ENCODE results near the gene RERE. TPM values are rescaled to one million over a fixed set of nuclear protein-coding genes. Genes with fewer than 3 reads are reported as not detected.

The RERE gene
- total RNA-seq, 4 donors from 2014 or later, result 118 to 244 (median 131) TPM

- H3K27ac ChIP-seq, result peak overlapping the region; percentile 21 to 72 (median 46)
These were observed 262.4 kb downstream of the RERE start for GRCh38 chr1:8554956-8555534.

GRCh38 chr1:8552820-8553397, 264.5 kb downstream of the RERE start:
- WGBS, 2 donors, result 94 to 95% methylated on average over 21 of the region's 21 CpGs
- intact Hi-C loops (cut with DNase I), result loop anchor here (10.0 kb wide), 1 partner anchor 292 kb away; no protein-coding TSS in a partner anchor
- no peak for DNase-seq
- no peaks in the 10 kb centered on the region for H3K9me3 ChIP-seq
- H3K27me3 ChIP-seq, result no peaks in the 10 kb centered on the region
- TF ChIP-seq CTCF (IDR thresholded peaks at IDR 0.05) (no peak), POLR2A (IDR thresholded peaks at IDR 0.05) (no peak)
- peaks cover 24 to 28% of the 10 kb centered on the region in 2 donors for H3K4me1 ChIP-seq
- H3K27ac ChIP-seq, result no peak overlapping the region
- H3K4me3 ChIP-seq (replicated peaks in 1 of 3), result no peak overlapping the region
- H3K36me3 ChIP-seq, result no peaks in the 10 kb centered on the region

More at GRCh38 chr1:8554956-8555534, 262.4 kb downstream of the RERE start:
- peaks cover 26 to 30% of the 10 kb centered on the region in 2 donors for H3K4me1 ChIP-seq
- 92 to 98% methylated on average over 2 of the region's 2 CpGs for WGBS, 2 donors
- TF ChIP-seq CTCF (IDR thresholded peaks at IDR 0.05), result no peak
- no peak for TF ChIP-seq POLR2A (IDR thresholded peaks at IDR 0.05)
- H3K4me3 ChIP-seq (replicated peaks in 1 of 3), result no peak overlapping the region
- H3K36me3 ChIP-seq, result no peaks in the 10 kb centered on the region
- H3K9me3 ChIP-seq, result no peaks in the 10 kb centered on the region
- H3K27me3 ChIP-seq, result no peaks in the 10 kb centered on the region
- intact Hi-C loops (cut with DNase I), result loop anchor here (10.0 kb wide), 1 partner anchor 290 kb away; no protein-coding TSS in a partner anchor
- peak; percentile 48 to 67 for DNase-seq

GRCh38 chr1:8551613-8552489, 265.6 kb downstream of the RERE start:
- TF ChIP-seq CTCF (IDR thresholded peaks at IDR 0.05) (no peak), POLR2A (IDR thresholded peaks at IDR 0.05) (no peak)
- no peak overlapping the region for H3K4me3 ChIP-seq (replicated peaks in 1 of 3)
- no peaks in the 10 kb centered on the region for H3K36me3 ChIP-seq
- 58 to 69% methylated on average over 6 of the region's 6 CpGs for WGBS, 2 donors
- no peak for DNase-seq
- no peaks in the 10 kb centered on the region for H3K27me3 ChIP-seq
- intact Hi-C loops (cut with DNase I), result loop anchor here (10.0 kb wide), 1 partner anchor 293 kb away; no protein-coding TSS in a partner anchor
- peaks cover 24 to 28% of the 10 kb centered on the region in 2 donors for H3K4me1 ChIP-seq
- no peaks in the 10 kb centered on the region for H3K9me3 ChIP-seq
- peak overlapping the region; percentile 76 to 86 (median 78) for H3K27ac ChIP-seq

- H3K9me3 ChIP-seq, result no peaks in the 10 kb centered on the region
- 22 to 41% methylated on average over 3 of the region's 3 CpGs for WGBS, 2 donors
- H3K36me3 ChIP-seq, result no peaks in the 10 kb centered on the region
- no peaks in the 10 kb centered on the region for H3K27me3 ChIP-seq
- H3K4me3 ChIP-seq (replicated peaks in 1 of 3), result no peak overlapping the region
- peak; percentile 38 to 50 for DNase-seq
- TF ChIP-seq POLR2A (IDR thresholded peaks at IDR 0.05) (peak in 1 of 2 donors; percentile 42), CTCF (IDR thresholded peaks at IDR 0.05) (no peak)
- intact Hi-C loops (cut with DNase I), result loop anchor here (10.0 kb wide), 1 partner anchor 294 kb away; no protein-coding TSS in a partner anchor
- H3K4me1 ChIP-seq, result peaks cover 24 to 28% of the 10 kb centered on the region in 2 donors
- peak overlapping the region; percentile 76 to 86 (median 78) for H3K27ac ChIP-seq
These were observed 266.4 kb downstream of the RERE start for GRCh38 chr1:8551057-8551456.

Measured in thyroid gland (tissue), 4 donors.